Activated naive CD4-positive, alpha-beta T cell treated with anti-CD3 and anti-CD28 coated beads, Interleukin-2, amount 50 U/mL, for 24 hours (primary cell): ENCODE measurements around the gene NAGA.

Experiments used
- H3K27ac Mint-ChIP-seq: one replicate; pipeline ENCODE4 v1.8.0; 2021; ENCODE audit warnings: mild to moderate bottlenecking, mixed read lengths
- H3K27me3 Mint-ChIP-seq: one replicate; pipeline ENCODE4 v1.8.0; 2021; ENCODE audit warnings: mixed read lengths
- H3K36me3 Mint-ChIP-seq: one replicate; pipeline ENCODE4 v1.8.0; 2021; ENCODE audit warnings: mixed read lengths
- H3K4me1 Mint-ChIP-seq: one replicate; pipeline ENCODE4 v1.8.0; 2021; ENCODE audit warnings: mixed read lengths
- H3K4me3 Mint-ChIP-seq: one replicate; pipeline ENCODE4 v1.8.0; 2021; ENCODE audit warnings: mild to moderate bottlenecking, mixed read lengths
- H3K9me3 Mint-ChIP-seq: one replicate; pipeline ENCODE4 v1.8.0; 2021; ENCODE audit warnings: mixed read lengths

NAGA gene

DNA sequence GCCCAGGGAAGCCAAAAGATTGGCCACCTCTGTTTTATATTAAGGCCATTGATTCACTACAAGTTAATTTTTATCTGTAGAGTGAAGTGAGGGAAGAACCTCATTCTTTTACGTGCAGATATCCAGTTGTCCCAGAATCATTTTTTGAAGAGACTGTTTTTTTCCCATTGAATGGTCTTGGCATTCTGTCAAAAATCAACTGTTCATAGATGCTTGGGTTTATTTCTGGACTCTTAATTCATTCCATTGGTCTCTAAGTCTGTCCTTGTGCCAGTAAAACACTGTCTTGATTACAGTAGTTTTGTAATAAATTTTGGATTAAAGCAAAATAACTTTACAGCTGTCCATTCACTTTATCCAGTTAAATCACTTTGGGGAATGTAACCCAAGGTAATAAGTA lies 45.2 kb downstream of the NAGA start:
- Mint-ChIP-seq H3K9me3 (no peaks in the 10 kb centered on the region), H3K27me3 (no peaks in the 10 kb centered on the region), H3K36me3 (no peaks in the 10 kb centered on the region), H3K4me1 (peaks cover 13% of the 10 kb centered on the region), H3K4me3 (no peak overlapping the region), H3K27ac (no peak overlapping the region)

DNA sequence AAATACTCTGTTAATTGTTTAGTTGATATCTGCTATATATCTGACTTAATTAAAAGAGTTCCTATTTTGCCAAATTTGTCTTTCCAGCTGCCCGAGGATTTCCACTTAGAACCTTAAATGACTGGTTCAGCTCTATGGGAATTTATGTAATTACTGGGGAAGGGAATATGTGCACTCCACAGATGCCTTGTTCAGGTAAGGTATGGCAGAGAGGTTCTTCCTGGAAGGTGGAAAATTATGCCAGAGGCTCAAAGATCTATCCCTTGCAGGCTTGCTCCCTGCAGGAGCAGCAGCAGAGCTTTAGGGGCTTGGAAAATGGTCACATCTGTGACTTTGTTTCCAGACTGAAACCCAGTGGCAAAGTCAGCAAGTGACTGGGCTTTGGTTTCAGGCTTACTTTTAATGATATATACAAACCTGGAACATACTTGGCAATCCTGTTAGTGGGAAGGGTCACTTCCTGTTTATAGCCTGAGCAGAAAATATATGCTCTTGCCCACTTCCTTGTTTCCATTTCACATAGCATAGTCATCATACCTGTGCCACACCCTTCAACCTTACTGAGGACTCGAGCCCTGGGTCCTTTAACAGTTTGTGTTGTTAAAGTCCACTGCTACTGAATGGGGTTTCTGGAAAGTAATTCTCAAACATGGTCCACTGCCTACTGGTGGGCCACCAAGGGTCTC lies 48.3 kb downstream of the NAGA start:
- Mint-ChIP-seq H3K27me3 (no peaks in the 10 kb centered on the region), H3K4me3 (no peak overlapping the region), H3K4me1 (peaks cover 12% of the 10 kb centered on the region), H3K36me3 (no peaks in the 10 kb centered on the region), H3K9me3 (no peaks in the 10 kb centered on the region), H3K27ac (no peak overlapping the region)

DNA sequence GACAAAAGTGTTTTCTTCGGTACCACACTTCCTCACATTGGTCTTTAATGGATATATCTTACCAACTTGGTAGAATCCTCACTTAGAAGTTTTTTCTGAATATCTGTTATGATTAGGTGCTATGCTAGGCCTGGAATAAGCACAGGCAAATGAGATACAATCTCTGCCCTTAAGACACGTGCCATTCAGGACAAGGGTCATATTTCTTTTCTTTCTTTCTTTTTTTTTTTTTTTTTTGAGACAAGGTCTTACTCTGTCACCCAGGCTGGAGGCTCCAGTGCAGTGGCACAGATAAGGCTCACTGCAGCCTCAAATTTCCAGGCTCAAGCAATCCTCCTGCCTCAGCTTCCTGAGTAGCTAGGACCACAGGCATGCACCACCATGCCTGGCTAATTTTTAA lies 49.0 kb downstream of the NAGA start:
- H3K27ac Mint-ChIP-seq = no peak overlapping the region
- peaks cover 12% of the 10 kb centered on the region for H3K4me1 Mint-ChIP-seq
- H3K27me3 Mint-ChIP-seq = no peaks in the 10 kb centered on the region
- no peaks in the 10 kb centered on the region for H3K36me3 Mint-ChIP-seq
- H3K9me3 Mint-ChIP-seq = no peaks in the 10 kb centered on the region
- no peak overlapping the region for H3K4me3 Mint-ChIP-seq

DNA sequence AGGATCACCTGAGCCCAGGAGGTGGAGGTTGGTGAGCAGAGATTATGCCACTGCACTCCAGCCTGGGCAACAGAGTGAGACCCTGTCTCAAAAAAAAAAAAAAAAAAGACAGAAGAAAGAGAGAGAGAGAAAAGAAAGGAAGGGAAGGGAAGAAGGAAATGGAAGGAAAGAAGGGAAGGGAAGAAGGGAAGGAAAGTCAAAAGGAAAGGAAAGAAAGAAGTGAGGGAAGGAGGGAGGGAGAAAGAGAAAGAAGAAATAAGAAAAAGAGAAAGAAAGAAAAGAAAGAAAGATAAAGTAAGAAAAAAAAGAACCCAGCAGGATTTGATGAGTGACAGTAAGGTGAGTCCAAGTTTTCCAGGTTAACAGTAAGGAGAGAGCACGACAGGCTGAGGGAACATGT lies 52.4 kb downstream of the NAGA start:
- H3K36me3 Mint-ChIP-seq = peaks cover 2% of the 10 kb centered on the region
- no peaks in the 10 kb centered on the region for H3K9me3 Mint-ChIP-seq
- H3K27ac Mint-ChIP-seq = peak overlapping the region; percentile 51
- peaks cover 4% of the 10 kb centered on the region for H3K27me3 Mint-ChIP-seq
- peaks cover 8% of the 10 kb centered on the region for H3K4me1 Mint-ChIP-seq
- no peak overlapping the region for H3K4me3 Mint-ChIP-seq

DNA sequence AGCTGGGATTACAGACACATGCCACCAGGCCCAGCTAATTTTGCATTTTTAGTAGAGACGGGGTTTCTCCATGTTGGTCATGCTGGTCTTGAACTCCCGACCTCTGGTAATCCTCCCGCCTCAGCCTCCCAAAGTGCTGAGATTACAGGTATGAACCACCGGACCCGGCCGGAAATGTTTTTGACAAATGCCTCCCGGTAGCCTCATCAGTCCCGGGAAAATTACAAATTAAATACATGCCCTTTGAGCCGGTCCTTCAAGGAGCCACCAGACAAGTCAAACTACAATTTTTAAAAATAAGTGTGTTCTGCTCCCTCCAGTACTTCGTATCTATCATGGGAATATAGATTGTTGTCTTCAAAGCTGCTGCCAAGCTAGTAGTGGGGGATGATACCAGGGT lies 54.5 kb downstream of the NAGA start:
- H3K36me3 Mint-ChIP-seq = peaks cover 5% of the 10 kb centered on the region
- H3K27ac Mint-ChIP-seq = no peak overlapping the region
- peaks cover 4% of the 10 kb centered on the region for H3K9me3 Mint-ChIP-seq

DNA sequence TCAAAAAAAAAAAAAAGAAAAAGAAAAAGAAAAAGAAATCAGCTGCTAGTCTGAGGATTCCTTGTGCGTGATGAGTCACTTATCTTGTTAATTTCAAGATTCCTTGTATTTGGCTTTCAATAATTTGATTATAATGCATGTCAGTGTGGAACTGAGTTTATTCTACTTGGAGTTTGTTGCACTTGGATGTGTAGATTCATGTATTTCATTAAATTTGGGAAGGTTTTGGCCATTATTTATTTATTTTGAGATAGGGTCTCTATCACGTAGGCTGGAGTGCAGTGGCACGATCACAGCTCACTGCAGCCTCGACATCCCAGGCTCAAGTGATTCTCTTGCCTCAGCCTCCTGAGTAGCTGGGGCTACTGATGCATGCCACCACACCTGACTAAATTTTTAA lies 57.2 kb downstream of the NAGA start:
- H3K9me3 Mint-ChIP-seq = peaks cover 4% of the 10 kb centered on the region
- peaks cover 8% of the 10 kb centered on the region for H3K27me3 Mint-ChIP-seq
- H3K4me3 Mint-ChIP-seq = no peak overlapping the region
- no peaks in the 10 kb centered on the region for H3K4me1 Mint-ChIP-seq
- no peak overlapping the region for H3K27ac Mint-ChIP-seq
- peaks cover 10% of the 10 kb centered on the region for H3K36me3 Mint-ChIP-seq

More for the DNA sequence above, 54.5 kb downstream of the NAGA start:
- no peaks in the 10 kb centered on the region for H3K4me1 Mint-ChIP-seq
- peaks cover 4% of the 10 kb centered on the region for H3K27me3 Mint-ChIP-seq
- no peak overlapping the region for H3K4me3 Mint-ChIP-seq

DNA sequence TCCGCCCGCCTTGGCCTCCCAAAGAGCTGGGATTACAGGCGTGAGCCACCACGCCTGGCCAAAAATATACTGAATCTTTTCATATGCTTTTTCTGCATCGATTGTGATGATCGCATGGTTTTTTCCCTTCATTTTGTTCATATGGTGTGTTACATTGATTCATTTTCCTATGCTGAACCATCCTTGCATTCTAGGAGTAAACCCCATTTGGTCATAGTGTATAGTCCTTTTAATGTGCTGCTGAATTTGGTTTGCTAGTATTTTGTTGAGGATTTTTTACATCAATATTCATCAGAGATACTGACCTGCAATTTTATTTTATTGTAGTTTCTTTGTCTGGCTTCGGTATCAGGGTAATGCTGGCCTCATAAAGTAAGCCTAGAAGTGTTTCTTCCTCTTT lies 59.8 kb downstream of the NAGA start:
- peaks cover 10% of the 10 kb centered on the region for H3K36me3 Mint-ChIP-seq
- no peak overlapping the region for H3K4me3 Mint-ChIP-seq
- no peaks in the 10 kb centered on the region for H3K4me1 Mint-ChIP-seq
- H3K27ac Mint-ChIP-seq = no peak overlapping the region
- peaks cover 4% of the 10 kb centered on the region for H3K9me3 Mint-ChIP-seq
- peaks cover 11% of the 10 kb centered on the region for H3K27me3 Mint-ChIP-seq
